ENCODE data around the gene PYROXD2.
"Not testable (repeated sequence)": the region's sequence is repeated elsewhere in the genome, so short reads cannot be mapped to it uniquely, and the experiment has no call there.

The PYROXD2 gene

DNA sequence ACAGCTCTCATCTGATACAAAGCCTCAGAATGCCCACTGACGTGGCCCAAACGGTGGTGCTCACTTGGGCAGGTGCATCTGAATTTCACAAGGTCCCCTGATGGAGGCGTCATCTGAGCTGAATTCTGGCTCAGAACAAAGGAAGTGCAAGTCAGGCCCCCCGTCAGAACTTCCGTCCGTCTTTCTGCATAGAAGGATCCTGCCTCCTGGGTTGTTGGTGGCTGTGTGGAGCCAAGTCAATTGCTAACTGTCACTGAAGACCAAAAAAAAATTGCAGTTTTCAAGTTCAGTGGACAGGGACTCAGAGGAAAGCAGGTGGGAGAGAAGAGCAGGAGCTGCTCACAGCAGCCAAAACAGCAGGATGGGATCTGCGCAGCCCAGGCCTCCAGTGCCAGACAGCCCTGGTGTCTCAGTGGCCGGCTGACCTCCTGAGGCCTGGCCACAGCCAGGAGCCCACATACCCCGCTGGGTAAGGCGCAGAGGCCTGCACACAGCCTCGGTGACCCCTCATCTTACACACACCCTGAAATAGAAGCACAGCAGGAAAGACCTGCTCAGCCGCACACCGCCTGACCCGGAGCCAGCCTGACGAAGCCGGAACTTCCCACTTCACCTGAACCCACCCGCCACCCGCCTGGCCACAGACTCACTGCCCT is 49.4 kb downstream of the PYROXD2 start:
- no peak for DNase-seq (ENCODE audit: low read depth)

GRCh38 chr10:98364432-98365102 is 50.4 kb downstream of the PYROXD2 start:
- DNase-seq (ENCODE audit: low read depth): no peak

GRCh38 chr10:98363220-98363619 is 51.8 kb downstream of the PYROXD2 start:
- no peak for DNase-seq (ENCODE audit: low read depth)

GRCh38 chr10:98361131-98362025 is 53.6 kb downstream of the PYROXD2 start:
- peak; percentile 33 for DNase-seq (ENCODE audit: low read depth)

DNA sequence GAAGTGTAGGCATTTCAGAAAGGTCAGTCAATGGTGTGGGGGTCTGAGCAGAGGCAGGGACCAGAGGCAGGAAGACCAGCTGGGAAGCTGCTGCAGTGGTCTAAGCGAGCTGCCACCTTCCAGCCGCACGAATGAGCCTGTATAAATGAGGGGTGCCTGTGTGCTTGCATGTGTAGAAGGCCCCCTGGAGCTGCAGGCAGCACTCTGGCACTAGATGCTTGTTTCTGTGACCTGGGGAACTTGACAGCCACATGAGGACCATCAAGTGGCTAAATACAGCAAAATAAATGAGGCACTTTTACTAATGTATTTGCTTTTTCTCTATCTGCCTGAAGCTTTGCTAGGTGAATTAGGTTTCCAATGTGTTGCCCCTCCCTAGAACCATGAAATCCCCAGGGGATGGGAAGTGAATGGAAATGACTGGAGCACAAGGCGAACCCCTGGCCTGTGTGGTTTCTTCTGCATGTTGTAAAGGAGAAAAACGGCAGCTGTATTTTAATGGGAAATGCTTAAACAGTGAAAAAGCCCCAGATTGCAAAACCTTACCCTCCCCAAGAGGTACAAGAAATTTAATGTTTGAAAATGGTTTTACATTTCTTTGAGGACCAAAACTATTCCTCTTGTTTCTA is 57.7 kb downstream of the PYROXD2 start:
- no peak for DNase-seq (ENCODE audit: low read depth)

- no peak for DNase-seq (ENCODE audit: low read depth)
These were observed 60.5 kb downstream of the PYROXD2 start for GRCh38 chr10:98354491-98354890.

DNA sequence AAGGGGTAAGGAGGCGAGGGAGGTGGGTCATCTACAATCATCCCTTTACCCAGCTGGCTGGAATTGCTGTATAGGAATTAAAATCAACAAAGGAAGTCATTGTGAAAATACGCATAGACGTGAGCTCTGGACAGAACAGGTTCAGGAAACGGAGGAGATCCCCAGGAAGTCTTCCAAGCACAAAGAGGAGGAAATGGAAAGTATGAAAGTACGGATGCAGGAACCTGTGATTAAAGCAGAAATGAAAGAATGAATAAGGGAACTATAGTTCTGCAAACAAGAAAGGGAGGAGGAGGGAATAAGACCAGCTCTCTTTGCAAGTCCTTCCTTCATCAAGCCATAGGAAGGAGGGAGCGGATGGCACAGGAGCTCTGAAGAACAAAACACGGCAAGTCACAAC is 61.8 kb downstream of the PYROXD2 start:
- DNase-seq (ENCODE audit: low read depth): no peak

DNA sequence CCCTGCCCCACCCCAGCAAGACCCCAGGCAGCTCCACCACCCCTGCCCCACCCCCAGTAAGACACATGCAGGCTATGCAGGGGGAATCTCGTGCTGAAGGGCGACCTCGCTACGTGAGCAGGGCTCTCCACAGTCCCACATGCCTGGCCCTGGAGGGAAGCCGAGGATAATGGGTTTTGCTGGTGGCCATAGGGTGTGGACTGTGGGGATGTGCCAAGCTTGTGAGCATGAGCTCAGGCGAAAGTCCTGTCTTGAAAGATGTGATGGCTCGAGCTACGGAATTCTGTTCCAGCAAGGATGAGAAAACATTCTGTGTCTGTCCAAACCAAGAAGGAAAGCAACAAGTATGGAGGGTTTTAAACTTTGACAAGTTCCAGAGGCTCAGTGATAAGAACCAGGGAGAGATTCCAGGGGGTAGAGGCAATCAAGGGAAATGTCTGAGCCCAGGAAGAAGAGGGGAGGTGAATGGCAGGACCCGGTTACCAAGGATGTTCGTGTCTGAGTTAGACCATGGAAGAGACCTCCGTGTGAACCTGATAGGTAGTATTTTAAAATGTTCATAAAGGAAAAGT is 63.1 kb downstream of the PYROXD2 start:
- no peak for DNase-seq (ENCODE audit: low read depth)

DNA sequence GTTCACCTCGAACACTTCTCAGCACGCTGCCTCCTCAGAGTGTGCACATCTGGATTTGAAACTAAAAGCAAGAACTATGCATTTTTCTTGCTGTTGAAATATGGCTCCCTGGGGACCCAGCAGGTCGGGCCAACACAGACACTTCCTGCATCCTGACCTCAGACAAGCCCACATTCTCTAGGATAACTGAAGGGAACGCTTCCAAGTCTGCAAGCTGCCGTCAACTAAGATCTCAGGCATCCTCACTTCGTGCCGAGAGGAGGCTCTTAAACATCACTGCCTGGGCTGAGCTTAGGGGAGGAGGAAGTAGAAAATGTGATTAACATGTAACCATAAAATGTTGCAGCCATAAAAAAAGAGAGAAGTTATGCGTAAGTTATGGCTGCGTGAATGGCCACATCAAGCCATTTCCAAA is 65.5 kb downstream of the PYROXD2 start:
- peak; percentile 72 for DNase-seq (ENCODE audit: low read depth)

- DNase-seq (ENCODE audit: low read depth): no peak
These were observed 68.1 kb downstream of the PYROXD2 start for GRCh38 chr10:98346847-98347246.

GRCh38 chr10:98344589-98345038 is 70.4 kb downstream of the PYROXD2 start:
- DNase-seq (ENCODE audit: low read depth): no peak

DNA sequence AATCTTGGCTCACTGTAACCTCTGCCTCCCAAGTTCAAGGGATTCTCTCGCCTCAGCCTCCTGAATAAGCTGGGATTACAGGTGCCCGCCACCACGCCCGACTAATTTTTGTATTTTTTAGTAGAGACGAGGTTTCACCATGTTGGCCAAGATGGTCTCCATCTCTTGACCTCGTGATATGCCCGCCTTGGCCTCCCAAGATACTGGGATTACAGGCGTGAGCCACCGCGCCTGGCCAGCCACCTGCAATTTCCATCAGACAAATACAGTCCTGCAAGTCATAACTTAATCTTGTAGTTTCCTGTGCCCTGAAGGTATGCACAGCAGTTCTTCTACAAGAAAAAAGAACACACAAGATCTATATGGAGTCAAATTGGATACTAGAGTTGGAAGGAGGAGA is 73.3 kb downstream of the PYROXD2 start:
- DNase-seq (ENCODE audit: low read depth): not testable (repeated sequence)

GRCh38 chr10:98340940-98341310 is 74.1 kb downstream of the PYROXD2 start:
- DNase-seq (ENCODE audit: low read depth): no peak

DNA sequence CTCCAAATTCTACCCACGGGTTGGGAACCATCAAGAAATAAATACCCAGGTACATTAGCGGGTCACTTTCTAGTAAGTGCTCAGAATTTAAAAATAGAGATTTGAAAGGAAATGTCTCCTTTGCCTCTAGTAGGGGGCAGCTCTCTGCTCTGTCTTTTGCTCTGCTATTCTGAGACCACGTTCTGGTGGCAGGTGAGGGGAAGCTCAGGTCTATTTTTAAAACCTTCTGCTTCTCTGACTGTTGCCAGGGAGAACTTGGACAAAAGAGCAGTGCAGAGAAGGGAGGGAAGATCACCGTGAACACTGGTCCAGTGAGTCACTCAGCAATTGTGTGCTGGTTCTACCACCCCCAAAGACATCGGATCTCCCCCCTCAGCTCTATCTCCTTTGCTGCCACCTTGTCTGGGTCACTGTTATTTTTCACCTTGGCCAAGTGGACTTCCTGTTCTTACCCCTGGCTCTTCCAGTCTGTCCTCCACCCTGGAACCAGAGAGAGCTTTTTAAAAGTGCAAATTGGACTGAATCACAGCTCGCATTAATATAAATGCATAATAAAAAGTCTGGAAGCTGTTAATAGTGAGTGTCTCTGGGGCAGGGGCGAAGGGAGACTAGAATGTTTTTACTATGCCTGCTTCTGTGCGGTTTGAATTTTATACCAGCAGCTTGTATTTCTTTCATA is 74.6 kb downstream of the PYROXD2 start:
- DNase-seq (ENCODE audit: low read depth): no peak

GRCh38 chr10:98339799-98340198 is 75.2 kb downstream of the PYROXD2 start:
- DNase-seq (ENCODE audit: low read depth): no peak

DNA sequence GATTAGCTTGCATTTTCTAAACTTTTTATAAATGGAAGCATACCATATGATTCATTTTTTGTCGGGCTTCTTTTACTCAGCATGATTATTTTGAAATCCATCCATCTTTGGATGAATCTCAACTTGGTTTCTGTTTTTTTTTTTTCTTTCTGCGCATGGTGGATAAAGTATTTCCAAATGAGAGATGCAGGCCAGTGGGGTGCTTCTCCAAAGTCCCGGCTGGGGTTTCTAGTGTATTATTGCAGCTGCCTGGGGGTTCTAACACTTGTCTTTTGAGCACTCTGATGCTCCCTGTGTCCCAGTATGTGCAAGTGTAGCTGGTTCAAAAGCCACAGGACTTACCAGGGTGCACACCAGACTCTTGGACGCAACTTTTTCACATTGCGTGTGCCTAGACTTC is 76.1 kb downstream of the PYROXD2 start:
- DNase-seq (ENCODE audit: low read depth): no peak

DNA sequence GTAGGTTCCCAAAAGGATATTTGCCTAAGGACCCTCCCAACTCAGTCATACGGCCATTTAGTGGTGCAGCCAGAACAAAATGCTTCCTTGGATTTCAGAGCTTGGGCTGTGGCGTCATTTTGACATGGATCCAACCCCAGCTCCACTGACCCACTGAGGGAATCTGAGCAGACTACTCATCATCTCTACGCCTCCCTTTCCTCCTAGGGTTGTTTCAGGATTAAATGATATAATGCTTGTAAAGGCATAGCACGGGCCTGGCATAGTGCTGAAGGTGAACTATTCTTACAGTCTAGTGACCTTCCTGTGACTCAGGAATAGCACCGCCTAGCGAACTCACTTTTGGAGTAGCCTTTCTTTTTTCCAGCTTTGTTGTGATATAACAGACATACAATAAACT is 76.7 kb downstream of the PYROXD2 start:
- DNase-seq (ENCODE audit: low read depth): no peak

- DNase-seq (ENCODE audit: low read depth): no peak
These were observed 77.5 kb downstream of the PYROXD2 start for GRCh38 chr10:98337484-98337883.
